Caco-2 (cell line): ENCODE measurements around the gene C1orf35. TPM values are rescaled to one million over a fixed set of nuclear protein-coding genes. Genes with fewer than 3 reads are reported as not detected.

ENCODE experiments used
- BruUV-seq: library from RNA; stranded (reverse); fragments of 400-500 nt; replicated peaks from 2 replicates; lab custom pipeline; 2021; lab: Mats Ljungman, UMichigan
- CTCF ChIA-PET: fragments of 300-600 bp; sonication (Branson Sonifier 250); formaldehyde crosslinking; loops from one replicate; lab custom pipeline; 2022; ENCODE audit warnings: antibody characterized with exemption; lab: Charles Lee
- POLR2A ChIA-PET: fragments of 300-600 bp; sonication (Branson Sonifier 250); formaldehyde crosslinking; loops from one replicate; lab custom pipeline; 2022; ENCODE audit warnings: antibody characterized with exemption; lab: Charles Lee
- DNase-seq, 2 experiments: peaks; one replicate each; pipeline versions ENCODE4 v3.0.0 to v3.0.0-alpha.2; 2020 to 2022
- H3K27me3 ChIP-seq: replicated peaks from 2 replicates; pipeline ENCODE4 v1.6.0; 2011; ENCODE audit warnings: low read length; ENCODE audit not compliant: control insufficient read depth, insufficient read depth
- H3K36me3 ChIP-seq: 2 replicates; pipeline ENCODE4 v1.5.1; 2011; ENCODE audit warnings: low read length; ENCODE audit not compliant: control insufficient read depth, insufficient read depth
- H3K4me1 ChIP-seq: fragments of 250-450 bp; sonication (Bioruptor Pico); 2 replicates; pipeline ENCODE4 v1.5.1; 2020; ENCODE audit warnings: mild to moderate bottlenecking
- H3K4me3 ChIP-seq: 2 replicates; pipeline ENCODE4 v1.5.1; 2011; ENCODE audit warnings: low read depth, mild to moderate bottlenecking, control low read depth, low read length
- H3K9me3 ChIP-seq: fragments of 250-450 bp; sonication (Bioruptor Pico); 2 replicates; pipeline ENCODE4 v1.5.1; 2020; ENCODE audit warnings: mild to moderate bottlenecking, moderate library complexity
- H3K27ac Mint-ChIP-seq: one replicate; pipeline ENCODE4 v1.8.0; 2022; ENCODE audit warnings: mixed read lengths; ENCODE audit not compliant: unreplicated experiment
- H3K27me3 Mint-ChIP-seq: one replicate; pipeline ENCODE4 v1.8.0; 2022; ENCODE audit warnings: mixed read lengths; ENCODE audit not compliant: insufficient read depth, unreplicated experiment
- H3K36me3 Mint-ChIP-seq: one replicate; pipeline ENCODE4 v1.8.0; 2022; ENCODE audit warnings: mild to moderate bottlenecking, mixed read lengths; ENCODE audit not compliant: insufficient read depth, unreplicated experiment
- H3K4me1 Mint-ChIP-seq: one replicate; pipeline ENCODE4 v1.8.0; 2022; ENCODE audit warnings: low read depth, mixed read lengths; ENCODE audit not compliant: unreplicated experiment
- H3K4me3 Mint-ChIP-seq: one replicate; pipeline ENCODE4 v1.8.0; 2022; ENCODE audit warnings: mild to moderate bottlenecking, moderate library complexity, mixed read lengths; ENCODE audit not compliant: unreplicated experiment
- H3K9me3 Mint-ChIP-seq: one replicate; pipeline ENCODE4 v1.8.0; 2022; ENCODE audit warnings: mixed read lengths; ENCODE audit not compliant: unreplicated experiment
- CTCF ChIP-seq, 2 experiments: fragments of 200-600 bp in 1 of 2; IDR thresholded peaks; 1 replicate in 1 of 2; 2 replicates in 1 of 2; pipeline versions ENCODE4 v1.5.1 to v1.8.0; 2011 to 2022; ENCODE audit warnings: antibody characterized with exemption in 1 of 2, control low read depth in 1 of 2, inconsistent platforms in 1 of 2, low read depth in 1 of 2, low read length in 1 of 2, mild to moderate bottlenecking in 1 of 2, moderate library complexity in 1 of 2; ENCODE audit not compliant: insufficient read depth in 1 of 2, severe bottlenecking in 1 of 2, unreplicated experiment in 1 of 2
- intact Hi-C: fragments of 100-400 bp; cut with micrococcal nuclease; formaldehyde crosslinking; loops from one replicate; pipeline ENCODE4 v1.10.0; 2022; ENCODE audit not compliant: unreplicated experiment
- total RNA-seq: library from RNA; stranded (reverse); gene quantifications from 2 replicates; pipeline ENCODE4 v1.2.3, GENCODE V29; 2022

C1orf35 gene
- total RNA-seq, 1 experiment from 2014 or later = 34.5 TPM

GRCh38 chr1:228097333-228098081, 5.6 kb downstream of the C1orf35 start:
- ChIA-PET POLR2A (no interaction called here), CTCF (interaction anchor here (0.5 kb wide), 1 partner anchor 67 kb away, joined by 5 read pairs; no protein-coding TSS in a partner anchor)
- peaks cover 90% of the 10 kb centered on the region for H3K36me3 Mint-ChIP-seq
- no peak overlapping the region for H3K27ac Mint-ChIP-seq
- peaks cover 6% of the 10 kb centered on the region for H3K4me1 Mint-ChIP-seq
- Histone ChIP-seq H3K27me3 (no peaks in the 10 kb centered on the region), H3K36me3 (peaks cover 9% of the 10 kb centered on the region), H3K9me3 (peaks cover 9% of the 10 kb centered on the region; the same call in 1 of the 2 replicates), H3K4me1 (peaks cover 16% of the 10 kb centered on the region), H3K4me3 (no peak overlapping the region)
- no peak overlapping the region for H3K4me3 Mint-ChIP-seq
- DNase-seq = peak in 1 of 2 experiments; percentile 30
- intact Hi-C loops = no loop called here
- no peak for TF ChIP-seq CTCF (IDR thresholded peaks at IDR 0.05; ENCODE audit: insufficient read depth in 1 of 2, low read depth in 1 of 2, low read length in 1 of 2, severe bottlenecking in 1 of 2, unreplicated experiment in 1 of 2)
- no peaks in the 10 kb centered on the region for H3K27me3 Mint-ChIP-seq
- H3K9me3 Mint-ChIP-seq = peaks cover 21% of the 10 kb centered on the region
- no TSS peak for BruUV-seq

- peaks cover 16% of the 10 kb centered on the region for H3K4me1 ChIP-seq
- TF ChIP-seq CTCF (IDR thresholded peaks at IDR 0.05; ENCODE audit: insufficient read depth in 1 of 2, low read depth in 1 of 2, low read length in 1 of 2, severe bottlenecking in 1 of 2, unreplicated experiment in 1 of 2) = no peak
- ChIA-PET POLR2A (no interaction called here), CTCF (no interaction called here)
- Mint-ChIP-seq H3K4me3 (no peak overlapping the region), H3K4me1 (peaks cover 6% of the 10 kb centered on the region), H3K27me3 (no peaks in the 10 kb centered on the region), H3K9me3 (peaks cover 21% of the 10 kb centered on the region), H3K27ac (no peak overlapping the region), H3K36me3 (peaks cover 96% of the 10 kb centered on the region)
- no peaks in the 10 kb centered on the region for H3K27me3 ChIP-seq
- H3K36me3 ChIP-seq = peaks cover 12% of the 10 kb centered on the region
- no peak overlapping the region for H3K4me3 ChIP-seq
- BruUV-seq = no TSS peak
- H3K9me3 ChIP-seq = peaks cover 9% of the 10 kb centered on the region; the same call in 1 of the 2 replicates
- peak in 1 of 2 experiments; percentile 30 for DNase-seq
- intact Hi-C loops = no loop called here
These were observed 6.5 kb downstream of the C1orf35 start for GRCh38 chr1:228096416-228097332.

- Histone ChIP-seq H3K4me1 (peaks cover 9% of the 10 kb centered on the region), H3K4me3 (no peak overlapping the region), H3K9me3 (peaks cover 9% of the 10 kb centered on the region; the same call in 1 of the 2 replicates), H3K27me3 (no peaks in the 10 kb centered on the region), H3K36me3 (peaks cover 11% of the 10 kb centered on the region)
- Mint-ChIP-seq H3K36me3 (peaks cover 97% of the 10 kb centered on the region), H3K4me1 (no peaks in the 10 kb centered on the region), H3K27ac (peak overlapping the region; percentile 44), H3K4me3 (no peak overlapping the region), H3K9me3 (peaks cover 21% of the 10 kb centered on the region), H3K27me3 (no peaks in the 10 kb centered on the region)
- intact Hi-C loops = no loop called here
- BruUV-seq = no TSS peak
- POLR2A ChIA-PET = no interaction called here
- peak in 1 of 2 experiments; percentile 23 for DNase-seq
- no peak for TF ChIP-seq CTCF (IDR thresholded peaks at IDR 0.05; ENCODE audit: insufficient read depth in 1 of 2, low read depth in 1 of 2, low read length in 1 of 2, severe bottlenecking in 1 of 2, unreplicated experiment in 1 of 2)
- CTCF ChIA-PET = no interaction called here
These were observed 7.2 kb downstream of the C1orf35 start for GRCh38 chr1:228095938-228096337.
